Caco-2 (cell line): Measurements from ENCODE around the gene HIPK2. TPM values are rescaled to one million over a fixed set of nuclear protein-coding genes. Genes with fewer than 3 reads are reported as not detected.

Experiments used
- BruUV-seq: library from RNA; stranded (reverse); fragments of 400-500 nt; replicated peaks from 2 replicates; lab custom pipeline; 2021; lab: Mats Ljungman, UMichigan
- CTCF ChIA-PET: fragments of 300-600 bp; sonication (Branson Sonifier 250); formaldehyde crosslinking; loops from one replicate; lab custom pipeline; 2022; ENCODE audit warnings: antibody characterized with exemption; lab: Charles Lee
- POLR2A ChIA-PET: fragments of 300-600 bp; sonication (Branson Sonifier 250); formaldehyde crosslinking; loops from one replicate; lab custom pipeline; 2022; ENCODE audit warnings: antibody characterized with exemption; lab: Charles Lee
- DNase-seq, 2 experiments: peaks; one replicate each; pipeline versions ENCODE4 v3.0.0 to v3.0.0-alpha.2; 2020 to 2022
- H3K27me3 ChIP-seq: replicated peaks from 2 replicates; pipeline ENCODE4 v1.6.0; 2011; ENCODE audit warnings: low read length; ENCODE audit not compliant: control insufficient read depth, insufficient read depth
- H3K36me3 ChIP-seq: 2 replicates; pipeline ENCODE4 v1.5.1; 2011; ENCODE audit warnings: low read length; ENCODE audit not compliant: control insufficient read depth, insufficient read depth
- H3K4me1 ChIP-seq: fragments of 250-450 bp; sonication (Bioruptor Pico); 2 replicates; pipeline ENCODE4 v1.5.1; 2020; ENCODE audit warnings: mild to moderate bottlenecking
- H3K4me3 ChIP-seq: 2 replicates; pipeline ENCODE4 v1.5.1; 2011; ENCODE audit warnings: low read depth, mild to moderate bottlenecking, control low read depth, low read length
- H3K9me3 ChIP-seq: fragments of 250-450 bp; sonication (Bioruptor Pico); 2 replicates; pipeline ENCODE4 v1.5.1; 2020; ENCODE audit warnings: mild to moderate bottlenecking, moderate library complexity
- H3K27ac Mint-ChIP-seq: one replicate; pipeline ENCODE4 v1.8.0; 2022; ENCODE audit warnings: mixed read lengths; ENCODE audit not compliant: unreplicated experiment
- H3K27me3 Mint-ChIP-seq: one replicate; pipeline ENCODE4 v1.8.0; 2022; ENCODE audit warnings: mixed read lengths; ENCODE audit not compliant: insufficient read depth, unreplicated experiment
- H3K36me3 Mint-ChIP-seq: one replicate; pipeline ENCODE4 v1.8.0; 2022; ENCODE audit warnings: mild to moderate bottlenecking, mixed read lengths; ENCODE audit not compliant: insufficient read depth, unreplicated experiment
- H3K4me1 Mint-ChIP-seq: one replicate; pipeline ENCODE4 v1.8.0; 2022; ENCODE audit warnings: low read depth, mixed read lengths; ENCODE audit not compliant: unreplicated experiment
- H3K4me3 Mint-ChIP-seq: one replicate; pipeline ENCODE4 v1.8.0; 2022; ENCODE audit warnings: mild to moderate bottlenecking, moderate library complexity, mixed read lengths; ENCODE audit not compliant: unreplicated experiment
- H3K9me3 Mint-ChIP-seq: one replicate; pipeline ENCODE4 v1.8.0; 2022; ENCODE audit warnings: mixed read lengths; ENCODE audit not compliant: unreplicated experiment
- CTCF ChIP-seq, 2 experiments: fragments of 200-600 bp in 1 of 2; IDR thresholded peaks; 1 replicate in 1 of 2; 2 replicates in 1 of 2; pipeline versions ENCODE4 v1.5.1 to v1.8.0; 2011 to 2022; ENCODE audit warnings: antibody characterized with exemption in 1 of 2, control low read depth in 1 of 2, inconsistent platforms in 1 of 2, low read depth in 1 of 2, low read length in 1 of 2, mild to moderate bottlenecking in 1 of 2, moderate library complexity in 1 of 2; ENCODE audit not compliant: insufficient read depth in 1 of 2, severe bottlenecking in 1 of 2, unreplicated experiment in 1 of 2
- intact Hi-C: fragments of 100-400 bp; cut with micrococcal nuclease; formaldehyde crosslinking; loops from one replicate; pipeline ENCODE4 v1.10.0; 2022; ENCODE audit not compliant: unreplicated experiment
- total RNA-seq: library from RNA; stranded (reverse); gene quantifications from 2 replicates; pipeline ENCODE4 v1.2.3, GENCODE V29; 2022

HIPK2 gene
- total RNA-seq, 1 experiment from 2014 or later, result 42.8 TPM

- Histone ChIP-seq H3K36me3 (no peaks in the 10 kb centered on the region; the same call in 1 of the 2 replicates), H3K9me3 (no peaks in the 10 kb centered on the region), H3K4me1 (no peaks in the 10 kb centered on the region), H3K27me3 (no peaks in the 10 kb centered on the region), H3K4me3 (no peak overlapping the region)
- peaks cover 8% of the 10 kb centered on the region for H3K36me3 Mint-ChIP-seq
- no peaks in the 10 kb centered on the region for H3K4me1 Mint-ChIP-seq
- no peak for DNase-seq
- H3K27ac Mint-ChIP-seq, result no peak overlapping the region
- H3K9me3 Mint-ChIP-seq, result no peaks in the 10 kb centered on the region
- POLR2A ChIA-PET, result no interaction called here
- no peaks in the 10 kb centered on the region for H3K27me3 Mint-ChIP-seq
- no peak for TF ChIP-seq CTCF (IDR thresholded peaks at IDR 0.05; ENCODE audit: insufficient read depth in 1 of 2, low read depth in 1 of 2, low read length in 1 of 2, severe bottlenecking in 1 of 2, unreplicated experiment in 1 of 2)
- BruUV-seq, result no TSS peak
- intact Hi-C loops, result no loop called here
- CTCF ChIA-PET, result no interaction called here
- no peak overlapping the region for H3K4me3 Mint-ChIP-seq
Measured at GRCh38 chr7:139704308-139704879, 73.4 kb downstream of the HIPK2 start.

DNA sequence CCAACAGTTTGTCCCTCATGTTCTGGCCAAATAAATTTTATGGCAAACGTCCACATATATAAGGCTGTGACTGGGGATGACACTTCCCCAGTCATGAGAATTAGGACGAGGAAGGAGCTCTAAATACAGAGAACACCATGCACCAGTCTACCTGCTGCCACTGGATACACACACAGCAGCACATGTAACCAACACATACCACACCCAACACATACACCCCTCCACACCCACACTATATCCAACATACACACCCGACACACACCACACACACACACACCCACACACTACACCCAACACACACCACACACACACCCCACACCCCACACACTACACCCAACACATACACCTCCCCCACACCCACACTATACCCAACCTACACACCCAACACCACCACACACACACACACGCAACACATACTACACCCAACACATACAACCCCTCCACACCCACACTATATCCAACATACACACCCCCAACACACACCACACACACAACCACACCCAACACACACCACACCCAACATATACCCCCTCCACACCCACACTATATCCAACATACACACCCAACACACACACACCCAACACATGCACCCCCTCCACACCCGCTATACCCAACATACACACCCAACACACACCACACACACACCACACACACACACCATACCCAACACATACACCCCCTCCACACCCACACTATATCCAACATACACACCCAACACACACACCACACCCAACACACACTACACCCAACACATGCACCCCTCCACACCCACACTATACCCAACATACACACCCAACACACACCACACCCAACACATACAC is 74.1 kb downstream of the HIPK2 start:
- no peak for TF ChIP-seq CTCF (IDR thresholded peaks at IDR 0.05; ENCODE audit: insufficient read depth in 1 of 2, low read depth in 1 of 2, low read length in 1 of 2, severe bottlenecking in 1 of 2, unreplicated experiment in 1 of 2)
- H3K4me3 Mint-ChIP-seq, result no peak overlapping the region
- no peaks in the 10 kb centered on the region for H3K4me1 Mint-ChIP-seq
- no peak for DNase-seq
- Histone ChIP-seq H3K36me3 (no peaks in the 10 kb centered on the region; the same call in 1 of the 2 replicates), H3K4me1 (no peaks in the 10 kb centered on the region), H3K4me3 (no peak overlapping the region), H3K27me3 (no peaks in the 10 kb centered on the region), H3K9me3 (no peaks in the 10 kb centered on the region)
- H3K36me3 Mint-ChIP-seq, result peaks cover 11% of the 10 kb centered on the region
- H3K27ac Mint-ChIP-seq, result no peak overlapping the region
- BruUV-seq, result no TSS peak
- POLR2A ChIA-PET, result no interaction called here
- H3K9me3 Mint-ChIP-seq, result no peaks in the 10 kb centered on the region
- intact Hi-C loops, result no loop called here
- CTCF ChIA-PET, result no interaction called here
- H3K27me3 Mint-ChIP-seq, result no peaks in the 10 kb centered on the region

DNA sequence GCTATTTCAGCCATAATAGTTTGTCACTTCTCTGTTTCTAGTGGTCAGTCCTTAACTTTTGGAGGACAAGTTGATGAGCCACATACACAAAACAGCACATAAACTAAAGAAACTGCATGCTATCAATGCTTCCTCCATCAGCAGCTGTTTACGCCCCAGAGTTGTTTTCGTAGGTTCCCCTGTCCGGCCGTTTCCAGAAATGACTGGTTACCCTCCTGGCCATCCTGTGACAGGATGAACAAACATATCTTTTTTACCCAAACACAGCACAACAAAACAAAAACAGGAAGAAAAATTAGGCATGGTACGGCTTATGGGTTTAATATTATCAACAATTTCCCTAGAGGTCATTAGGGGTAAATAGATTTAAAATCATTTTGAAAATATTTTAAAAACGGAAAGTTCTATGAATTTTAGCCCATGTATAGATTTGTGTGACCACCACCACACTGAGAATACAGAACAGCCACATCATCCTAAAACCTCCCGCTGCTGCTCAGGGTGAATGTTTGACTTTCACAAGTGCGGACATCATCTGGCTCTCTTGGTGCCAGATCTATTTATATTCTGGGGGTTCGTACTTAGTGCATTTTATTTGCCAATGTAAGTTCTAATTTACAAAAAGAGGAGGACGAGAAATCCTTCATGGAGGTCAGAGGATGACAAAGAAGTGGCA is 74.8 kb downstream of the HIPK2 start:
- no peak overlapping the region for H3K4me3 ChIP-seq
- H3K4me1 Mint-ChIP-seq, result no peaks in the 10 kb centered on the region
- no peaks in the 10 kb centered on the region; the same call in 1 of the 2 replicates for H3K36me3 ChIP-seq
- DNase-seq, result no peak
- TF ChIP-seq CTCF (IDR thresholded peaks at IDR 0.05; ENCODE audit: insufficient read depth in 1 of 2, low read depth in 1 of 2, low read length in 1 of 2, severe bottlenecking in 1 of 2, unreplicated experiment in 1 of 2), result no peak
- no peaks in the 10 kb centered on the region for H3K9me3 ChIP-seq
- ChIA-PET CTCF (no interaction called here), POLR2A (no interaction called here)
- H3K4me1 ChIP-seq, result no peaks in the 10 kb centered on the region
- intact Hi-C loops, result no loop called here
- peaks cover 12% of the 10 kb centered on the region for H3K36me3 Mint-ChIP-seq
- no peaks in the 10 kb centered on the region for H3K27me3 Mint-ChIP-seq
- H3K4me3 Mint-ChIP-seq, result no peak overlapping the region
- no peak overlapping the region for H3K27ac Mint-ChIP-seq
- H3K27me3 ChIP-seq, result no peaks in the 10 kb centered on the region
- H3K9me3 Mint-ChIP-seq, result no peaks in the 10 kb centered on the region
- no TSS peak for BruUV-seq
